Activated T-helper 17 cell treated with anti-CD3 and anti-CD28 coated beads, Interleukin-2, amount 50 U/mL, for 72 hours (primary cell): Measurements from ENCODE around the gene OR10A7. TPM values are rescaled to one million over a fixed set of nuclear protein-coding genes. Genes with fewer than 3 reads are reported as not detected.

ENCODE experiments used
- ATAC-seq: fragments of 150-1000 bp; cut with Tn5 transposase; replicated peaks from 2 replicates; pipeline ENCODE4 v1.10.0; 2021; ENCODE audit warnings: mild to moderate bottlenecking, moderate library complexity
- H3K27ac Mint-ChIP-seq: one replicate; pipeline ENCODE4 v1.8.0; 2022; ENCODE audit warnings: mixed read lengths
- H3K27me3 Mint-ChIP-seq: one replicate; pipeline ENCODE4 v1.8.0; 2022; ENCODE audit warnings: mixed read lengths
- H3K36me3 Mint-ChIP-seq: one replicate; pipeline ENCODE4 v1.8.0; 2022; ENCODE audit warnings: low read depth, mild to moderate bottlenecking, mixed read lengths
- H3K4me1 Mint-ChIP-seq: one replicate; pipeline ENCODE4 v1.8.0; 2022; ENCODE audit warnings: mixed read lengths
- H3K4me3 Mint-ChIP-seq: one replicate; pipeline ENCODE4 v1.8.0; 2022; ENCODE audit warnings: mild to moderate bottlenecking, mixed read lengths
- H3K9me3 Mint-ChIP-seq: one replicate; pipeline ENCODE4 v1.8.0; 2022; ENCODE audit warnings: mixed read lengths
- total RNA-seq, 2 donors: library from RNA; stranded (reverse); gene quantifications; one replicate each; pipeline ENCODE4 v1.2.3, GENCODE V29; 2022

The OR10A7 gene
- total RNA-seq, 2 donors from 2014 or later: not detected

- no peak for ATAC-seq
- no peaks in the 10 kb centered on the region for H3K36me3 Mint-ChIP-seq
- H3K9me3 Mint-ChIP-seq: peaks cover 5% of the 10 kb centered on the region
- H3K27ac Mint-ChIP-seq: no peak overlapping the region
- no peak overlapping the region for H3K4me3 Mint-ChIP-seq
- H3K27me3 Mint-ChIP-seq: peaks cover 17% of the 10 kb centered on the region
- no peaks in the 10 kb centered on the region for H3K4me1 Mint-ChIP-seq
Measured at GRCh38 chr12:55258303-55258702, 37.5 kb downstream of the OR10A7 start.

Other genes with a start within 250 kb of the OR10A7 start
- gene TESPA1, start 236.3 kb upstream of the OR10A7 start, total RNA-seq: 10 to 100 TPM; 51.1 to 91.7 TPM
- gene NEUROD4, start 201.1 kb upstream of the OR10A7 start, total RNA-seq: not detected
- not detected for gene OR9K2, start 94.6 kb upstream of the OR10A7 start, total RNA-seq
- not detected for gene OR6C74, start 23.6 kb downstream of the OR10A7 start, total RNA-seq
- gene OR6C6, start 75.5 kb downstream of the OR10A7 start, total RNA-seq: not detected
- not detected for gene OR6C1, start 93.3 kb downstream of the OR10A7 start, total RNA-seq
- gene OR6C3, start 109.7 kb downstream of the OR10A7 start, total RNA-seq: not detected
- not detected for gene OR6C75, start 141.9 kb downstream of the OR10A7 start, total RNA-seq
- not detected for gene OR6C65, start 179.5 kb downstream of the OR10A7 start, total RNA-seq
- not detected for gene OR6C76, start 205.2 kb downstream of the OR10A7 start, total RNA-seq
- not detected for gene OR6C2, start 223.1 kb downstream of the OR10A7 start, total RNA-seq
- gene OR6C70, start 249.1 kb downstream of the OR10A7 start, total RNA-seq: not detected